Endothelial cell of umbilical vein (primary cell): ENCODE data around the gene SHISA5. TPM values are rescaled to one million over a fixed set of nuclear protein-coding genes. Genes with fewer than 3 reads are reported as not detected.

ENCODE experiments used
- BruUV-seq: library from RNA; stranded (reverse); fragments of 400-500 nt; replicated peaks from 2 replicates; lab custom pipeline; 2021; lab: Mats Ljungman, UMichigan
- CTCF ChIA-PET: fragments of 300-600, 350-600 bp; sonication (Branson Sonifier 250); formaldehyde crosslinking; loops from one replicate; lab custom pipeline; 2021; ENCODE audit warnings: antibody characterized with exemption, inconsistent platforms; lab: Charles Lee
- POLR2A ChIA-PET: fragments of 300-600, 350-600 bp; sonication (Branson Sonifier 250); formaldehyde crosslinking; loops from one replicate; lab custom pipeline; 2021; ENCODE audit warnings: antibody characterized with exemption, inconsistent platforms; lab: Charles Lee
- DNase-seq: peaks from one replicate; pipeline ENCODE4 v3.0.0-alpha.2; 2011; ENCODE audit warnings: low read depth, low spot score
- FAIRE-seq: peaks from 2 replicates; lab custom pipeline; 2011; peaks lifted over from hg19 to GRCh38; lab: Jason Lieb, UNC
- H2AFZ ChIP-seq: 2 replicates; pipeline ENCODE4 v1.6.0; 2012; ENCODE audit warnings: low read depth, low read length, control low read depth, inconsistent platforms
- H3K27ac ChIP-seq: 2 replicates; pipeline ENCODE4 v1.5.1; 2011; ENCODE audit warnings: low read depth, mild to moderate bottlenecking, control low read depth, low read length, moderate library complexity; ENCODE audit not compliant: insufficient read depth
- H3K27me3 ChIP-seq, 2 experiments: 2 replicates each; pipeline versions ENCODE4 v1.6.0 to v1.6.1; 2011; ENCODE audit warnings: low read length in 2 of 2, mixed read lengths in 1 of 2; ENCODE audit not compliant: control insufficient read depth in 2 of 2, insufficient read depth in 2 of 2
- H3K36me3 ChIP-seq, 2 experiments: 2 replicates in 1 of 2; 3 replicates in 1 of 2; pipeline ENCODE4 v1.5.1; 2011; ENCODE audit warnings: low read length in 2 of 2, mild to moderate bottlenecking in 1 of 2, moderate library complexity in 1 of 2; ENCODE audit not compliant: control insufficient read depth in 2 of 2, insufficient read depth in 2 of 2; ENCODE audit errors: extremely low read depth in 1 of 2
- H3K4me1 ChIP-seq: 3 replicates; pipeline ENCODE4 v1.5.1; 2011; ENCODE audit warnings: mild to moderate bottlenecking, low read length; ENCODE audit not compliant: control insufficient read depth, insufficient read depth; ENCODE audit errors: extremely low read depth
- H3K4me2 ChIP-seq: 2 replicates; pipeline ENCODE4 v1.6.1; 2011; ENCODE audit warnings: low read length, control low read depth, mixed read lengths; ENCODE audit not compliant: insufficient read depth
- H3K4me3 ChIP-seq, 3 experiments: fragments of 200-600 bp in 1 of 3; sonication (generic), shearing (Covaris generic) in 1 of 3; replicated peaks in 1 of 3; 2 replicates each; pipeline ENCODE4 v1.5.1; 2011 to 2016; ENCODE audit warnings: control low read depth in 3 of 3, low read length in 3 of 3, mild to moderate bottlenecking in 2 of 3, inconsistent platforms in 1 of 3, low read depth in 1 of 3, moderate library complexity in 1 of 3; ENCODE audit not compliant: insufficient read depth in 1 of 3
- H3K79me2 ChIP-seq: 2 replicates; pipeline ENCODE4 v1.6.0; 2012; ENCODE audit warnings: low read length, inconsistent platforms; ENCODE audit not compliant: control insufficient read depth, insufficient read depth
- H3K9ac ChIP-seq: replicated peaks from 2 replicates; pipeline ENCODE3; 2011; ENCODE audit warnings: low read length, control low read depth; ENCODE audit not compliant: insufficient read depth; ENCODE audit errors: extremely low read depth
- H3K9me1 ChIP-seq: replicated peaks from 3 replicates; pipeline ENCODE4 v1.6.0; 2011; ENCODE audit warnings: mild to moderate bottlenecking, low read length; ENCODE audit not compliant: control insufficient read depth, insufficient read depth; ENCODE audit errors: extremely low read depth
- H3K9me3 ChIP-seq: replicated peaks from 2 replicates; pipeline ENCODE4 v1.5.1; 2012; ENCODE audit warnings: low read length, inconsistent platforms; ENCODE audit not compliant: control insufficient read depth, insufficient read depth
- H4K20me1 ChIP-seq: replicated peaks from 2 replicates; pipeline ENCODE3; 2011; ENCODE audit warnings: mild to moderate bottlenecking, low read length; ENCODE audit not compliant: control insufficient read depth, insufficient read depth; ENCODE audit errors: extremely low read depth
- CTCF ChIP-seq, 2 donors: IDR thresholded peaks; 1 replicate in 1 of 2; 2 replicates in 1 of 2; pipeline ENCODE4 v1.5.1; 2011; ENCODE audit warnings: low read length in 2 of 2, mild to moderate bottlenecking in 2 of 2, moderate library complexity in 2 of 2, control low read depth in 1 of 2, inconsistent platforms in 1 of 2, low read depth in 1 of 2; ENCODE audit not compliant: insufficient read depth in 1 of 2; ENCODE audit errors: extremely low read depth in 1 of 2
- EZH2 ChIP-seq: IDR thresholded peaks from 2 replicates; pipeline ENCODE4 v1.6.1; 2012; ENCODE audit warnings: borderline replicate concordance, low read depth, mild to moderate bottlenecking, moderate library complexity, low read length, inconsistent platforms; ENCODE audit not compliant: severe bottlenecking
- FOS ChIP-seq: IDR thresholded peaks from 2 replicates; pipeline ENCODE4 v1.6.1; 2011; ENCODE audit warnings: mild to moderate bottlenecking, low read length, moderate library complexity, borderline replicate concordance; ENCODE audit not compliant: insufficient read depth
- GATA2 ChIP-seq: IDR thresholded peaks from 2 replicates; pipeline ENCODE4 v1.7.0; 2011; ENCODE audit warnings: low read depth, mild to moderate bottlenecking, moderate library complexity, mixed read lengths, low read length; ENCODE audit not compliant: insufficient read length, insufficient read depth
- JUN ChIP-seq: IDR thresholded peaks from 2 replicates; pipeline ENCODE4 v1.6.1; 2011; ENCODE audit warnings: borderline replicate concordance, low read depth; ENCODE audit not compliant: insufficient read length, insufficient read depth
- MYC ChIP-seq: IDR thresholded peaks from one replicate; pipeline ENCODE4 v1.6.1; 2011; ENCODE audit warnings: mild to moderate bottlenecking, low read depth, low read length
- POLR2A ChIP-seq: IDR thresholded peaks from 2 replicates; pipeline ENCODE4 v1.6.1; 2012; ENCODE audit warnings: low read depth, mild to moderate bottlenecking, control low read depth, low read length
- POLR2AphosphoS5 ChIP-seq: IDR thresholded peaks from 2 replicates; pipeline ENCODE4 v1.6.1; 2012; ENCODE audit warnings: low read depth, mild to moderate bottlenecking, control low read depth, low read length, moderate library complexity; ENCODE audit not compliant: insufficient read depth
- dilution Hi-C: fragments of 300-500 bp; cut with MboI; formaldehyde crosslinking; loops from one replicate; pipeline ENCODE4 v1.15.0; 2019; ENCODE audit warnings: low sequenced_read_pairs; ENCODE audit not compliant: extremely low pct_ligation_motif_present
- intact Hi-C: fragments of 100-400 bp; cut with micrococcal nuclease; formaldehyde crosslinking; loops from one replicate; pipeline ENCODE4 v1.10.0; 2022
- polyA plus RNA-seq, 4 experiments: library from polyadenylated mRNA; depleted of rRNA in 3 of 4; stranded (reverse) in 3 of 4; unstranded in 1 of 4; fragments of >200 nt; gene quantifications; 2 replicates each; pipeline versions ENCODE4 v1.2.1 to v1.2.3, GENCODE V29; 2011 to 2012; ENCODE audit warnings: missing spikeins in 1 of 4
- total RNA-seq: library from RNA; stranded (reverse); gene quantifications from 2 replicates; pipeline ENCODE4 v1.2.3, GENCODE V29; 2021
- TF ChIP-seq, protein P1 (sequence below): IDR thresholded peaks from 2 replicates; pipeline ENCODE4 v1.6.1; 2011; ENCODE audit not compliant: insufficient read depth, insufficient read length

Gene SHISA5
- total and polyA plus RNA-seq, 2 donors (not counting 3 experiments of a cell fraction or from before 2014, with no cell fraction given): 205 to 320 TPM

- dilution Hi-C loops: no loop called here
- ChIA-PET POLR2A (no interaction called here), CTCF (interaction anchor here (0.7 to 6.2 kb wide), 7 partner anchors 31 to 219 kb away, joined by 3 to 63 read pairs (median 6); partner anchors contain the start of genes NCKIPSD, PFKFB4 and SHISA5)
- intact Hi-C loops: no loop called here
- Histone ChIP-seq H3K27me3 (no peaks in the 10 kb centered on the region), H4K20me1 (no peaks in the 10 kb centered on the region), H3K9me1 (no peaks in the 10 kb centered on the region), H3K79me2 (peaks cover 51% of the 10 kb centered on the region), H3K27ac (peak overlapping the region; percentile 98), H3K9ac (peak overlapping the region; percentile 96), H2AFZ (no peak overlapping the region), H3K9me3 (no peaks in the 10 kb centered on the region), H3K36me3 (peaks cover 0 to 34% of the 10 kb centered on the region in 2 experiments), H3K4me2 (peak overlapping the region; percentile 70), H3K4me3 (peak overlapping the region in 2 of 3 experiments; percentile 44 to 45), H3K4me1 (peaks cover 28% of the 10 kb centered on the region)
- TF ChIP-seq MYC (no peak), FOS (no peak), GATA2 (no peak), POLR2AphosphoS5 (no peak), POLR2A (no peak), EZH2 (no peak), JUN (no peak), CTCF (IDR thresholded peaks at IDR 0.05; ENCODE audit: extremely low read depth in 1 of 2, insufficient read depth in 1 of 2, low read depth in 1 of 2, low read length in 2 of 2) (no peak)
- TF ChIP-seq, protein P1, sequence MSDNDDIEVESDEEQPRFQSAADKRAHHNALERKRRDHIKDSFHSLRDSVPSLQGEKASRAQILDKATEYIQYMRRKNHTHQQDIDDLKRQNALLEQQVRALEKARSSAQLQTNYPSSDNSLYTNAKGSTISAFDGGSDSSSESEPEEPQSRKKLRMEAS: no peak
- no TSS peak for BruUV-seq
- DNase-seq (no peak), FAIRE-seq (no peak)
These were observed 36.9 kb downstream of the SHISA5 start for GRCh38 chr3:48467110-48467454.
